SH-SY5Y (cell line): ENCODE measurements around the gene SHD.

ENCODE experiments used
- GATA2 ChIP-seq: IDR thresholded peaks from 2 replicates; pipeline ENCODE4 v1.6.1; 2011; ENCODE audit warnings: mild to moderate bottlenecking, low read depth, low read length
- GATA3 ChIP-seq: IDR thresholded peaks from 2 replicates; pipeline ENCODE4 v1.6.1; 2011; ENCODE audit warnings: low read depth, mild to moderate bottlenecking, low read length, moderate library complexity

SHD gene

DNA sequence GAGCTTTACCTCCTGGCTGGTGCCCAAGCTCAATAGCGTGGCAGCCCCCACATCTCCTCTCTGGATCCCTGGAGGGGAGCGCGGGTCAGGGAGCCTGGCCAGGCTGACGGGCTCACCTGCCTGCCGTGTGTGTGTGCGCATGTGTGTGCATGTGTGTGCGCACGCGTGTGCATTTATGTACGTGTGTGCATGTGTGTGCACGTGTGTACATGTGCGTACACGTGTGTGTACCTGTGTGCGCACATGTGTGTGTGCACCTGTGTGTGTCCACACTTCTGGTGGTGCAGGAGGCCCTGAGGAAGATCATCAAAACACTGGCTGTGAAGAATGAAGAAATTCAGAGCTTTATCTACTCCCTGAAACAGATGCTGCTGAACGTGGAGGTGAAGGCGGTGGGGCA, 26.6 kb downstream of the SHD start:
- TF ChIP-seq GATA3 (no peak), GATA2 (no peak)

DNA sequence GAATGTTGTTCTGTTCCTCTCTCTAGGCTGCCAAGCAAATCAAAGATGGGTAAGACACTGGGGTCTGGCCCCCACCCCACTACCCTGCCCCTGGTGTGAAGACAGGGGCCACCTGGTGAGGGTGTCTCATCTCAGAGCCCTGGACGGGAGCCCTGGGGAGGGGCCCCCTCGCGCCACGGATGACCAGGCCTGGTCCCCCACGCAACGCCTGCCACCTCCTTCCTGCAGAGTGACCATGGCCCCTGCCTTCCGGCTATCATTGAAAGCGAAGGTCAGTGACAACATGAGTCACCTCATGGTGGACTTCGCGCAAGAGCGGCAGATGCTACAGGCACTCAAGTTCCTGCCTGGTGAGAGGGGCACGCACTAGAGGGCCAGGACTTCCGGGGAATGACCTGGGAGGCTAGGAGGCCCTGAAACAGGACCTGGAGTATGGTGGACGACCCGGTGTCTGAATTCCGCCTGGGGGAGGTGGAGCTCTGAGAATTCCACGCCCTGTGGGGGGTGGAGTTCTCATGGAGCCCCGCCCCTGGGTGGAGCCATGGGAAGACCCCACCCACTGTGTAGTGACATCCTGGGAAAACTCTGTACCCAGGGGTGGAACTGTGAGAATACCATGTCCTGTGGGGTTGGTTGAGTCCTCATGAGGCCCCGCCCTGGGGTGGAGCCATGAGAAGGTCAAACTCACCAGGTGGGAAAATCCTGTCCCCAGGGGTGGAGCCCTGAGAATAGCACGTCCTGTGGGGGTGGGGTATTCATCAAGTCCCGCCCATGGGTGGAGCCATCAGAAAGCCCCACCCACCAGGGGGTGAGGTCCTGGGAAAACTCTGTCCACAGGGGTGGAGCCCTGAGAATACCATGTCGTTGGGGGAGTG, 31.4 kb downstream of the SHD start:
- TF ChIP-seq GATA2 (no peak), GATA3 (no peak)

DNA sequence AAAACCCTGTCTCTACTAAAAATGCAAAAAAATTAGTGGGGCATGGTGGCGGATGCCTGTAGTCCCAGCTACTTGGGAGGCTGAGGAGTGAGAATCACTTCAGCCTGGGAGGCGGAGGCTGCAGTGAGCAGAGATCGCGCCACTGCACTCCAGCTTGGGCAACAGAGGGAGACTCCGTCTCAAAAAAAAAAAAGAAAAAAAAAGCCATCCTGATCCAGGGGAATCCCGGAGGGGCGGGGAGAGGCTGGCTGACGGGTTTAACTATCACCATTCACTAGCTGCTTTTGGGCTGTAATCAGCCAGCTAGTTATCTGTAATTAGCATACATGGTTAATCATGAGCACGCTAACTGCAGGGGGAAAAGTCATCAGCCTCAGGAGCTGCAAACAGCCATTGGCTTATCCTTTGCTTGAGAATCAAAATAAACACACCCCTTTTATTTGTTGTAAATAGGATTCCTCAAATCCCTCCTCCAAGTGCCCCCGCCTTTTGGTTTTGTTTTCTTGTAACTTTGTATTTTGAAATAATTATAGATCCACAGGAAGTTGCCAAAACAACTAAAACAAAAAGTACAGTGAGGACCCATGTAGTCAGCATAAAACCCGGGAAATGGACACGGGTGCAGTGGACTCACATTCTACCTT, 34.9 kb downstream of the SHD start:
- no peak for TF ChIP-seq GATA2
- TF ChIP-seq GATA3, result no peak

DNA sequence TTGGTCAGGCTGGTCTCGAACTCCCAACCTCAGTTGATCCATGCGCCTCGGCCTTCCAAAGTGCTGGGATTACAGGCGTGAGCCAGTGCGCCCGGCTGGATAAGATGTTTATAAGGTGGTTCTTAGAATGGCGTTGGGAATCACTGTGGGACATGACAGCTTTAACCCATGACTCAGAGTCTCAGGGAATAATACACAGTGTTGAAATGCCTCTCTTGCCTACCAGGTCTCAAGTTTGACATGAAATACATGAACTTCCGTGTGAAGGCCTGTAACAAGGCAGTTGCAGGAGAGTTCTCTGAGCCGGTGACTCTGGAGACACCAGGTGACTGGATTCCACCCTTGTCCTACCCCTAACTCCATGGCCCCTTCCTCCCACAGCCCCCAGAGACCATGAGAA, 37.9 kb downstream of the SHD start:
- TF ChIP-seq GATA3, result no peak
- no peak for TF ChIP-seq GATA2

DNA sequence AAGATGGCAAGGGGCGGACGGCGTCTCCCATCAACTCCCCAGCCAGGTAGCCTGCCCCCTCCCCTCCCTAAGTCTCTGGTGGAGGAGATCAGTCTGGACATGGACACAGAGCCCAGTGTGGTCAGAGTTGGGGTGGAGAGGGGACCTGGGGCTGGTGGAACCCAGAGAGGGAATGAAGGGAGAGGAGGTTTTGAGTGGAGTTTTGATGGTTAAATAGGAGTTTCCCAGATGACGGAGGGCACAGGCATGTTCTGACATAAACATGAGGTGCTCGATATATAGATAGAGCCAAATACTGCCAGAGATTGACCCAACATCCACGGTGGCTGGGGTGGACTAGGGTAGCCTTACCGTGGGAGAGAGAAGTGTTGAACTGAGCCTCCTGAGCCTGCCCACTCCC, 39.4 kb downstream of the SHD start:
- TF ChIP-seq GATA3 (no peak), GATA2 (no peak)

DNA sequence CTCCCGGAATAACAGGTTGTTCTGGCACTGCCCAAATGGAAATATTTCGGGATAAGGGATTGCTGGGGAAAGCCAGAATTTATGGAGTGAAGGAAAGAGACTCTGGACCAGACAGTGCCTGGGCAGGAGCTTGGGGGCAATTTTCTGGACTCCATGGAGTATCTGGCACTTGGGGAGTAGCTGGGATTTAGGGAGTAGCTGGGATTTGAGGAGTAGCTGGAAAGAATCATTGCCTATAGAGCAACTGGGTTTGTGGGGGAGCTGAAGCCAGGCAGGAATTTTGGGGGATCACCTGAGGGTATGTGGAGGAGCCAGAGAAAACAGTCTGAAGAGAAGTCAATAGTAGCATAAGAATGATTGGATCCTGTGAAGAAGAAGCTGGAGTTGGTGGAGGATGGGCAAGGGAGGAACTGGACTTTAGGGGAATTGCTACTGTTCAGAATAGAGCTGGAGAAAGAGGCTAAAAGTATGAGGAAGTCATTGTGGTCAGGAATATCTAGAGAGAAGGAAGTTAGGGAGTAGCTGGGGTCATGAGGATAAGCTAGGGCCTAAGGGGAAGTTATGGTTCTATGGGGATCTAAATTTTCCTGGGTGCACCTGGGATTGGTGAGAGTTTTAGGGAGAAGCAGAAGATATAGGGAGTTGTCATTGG, 40.1 kb downstream of the SHD start:
- TF ChIP-seq GATA2, result no peak
- no peak for TF ChIP-seq GATA3

DNA sequence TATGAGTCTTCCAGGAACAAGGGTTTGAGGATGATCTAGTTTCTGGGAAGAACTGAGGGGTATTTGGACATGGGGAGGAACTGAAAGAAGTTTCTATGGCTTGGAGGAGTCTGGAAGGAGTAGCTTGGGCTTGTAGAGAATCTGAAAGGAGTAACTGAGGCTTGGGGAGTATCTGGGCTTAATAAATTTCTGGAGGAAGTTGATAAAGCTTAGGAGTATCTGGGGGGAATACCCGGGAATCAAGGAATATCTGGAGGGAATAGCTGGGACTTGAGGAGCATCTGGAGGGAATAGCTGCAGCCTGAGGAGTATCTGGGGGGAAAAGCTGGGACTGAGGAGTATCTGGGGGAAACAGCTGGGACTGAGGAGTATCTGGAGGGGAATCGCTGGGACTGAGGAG, 41.4 kb downstream of the SHD start:
- TF ChIP-seq GATA2 (no peak), GATA3 (no peak)

DNA sequence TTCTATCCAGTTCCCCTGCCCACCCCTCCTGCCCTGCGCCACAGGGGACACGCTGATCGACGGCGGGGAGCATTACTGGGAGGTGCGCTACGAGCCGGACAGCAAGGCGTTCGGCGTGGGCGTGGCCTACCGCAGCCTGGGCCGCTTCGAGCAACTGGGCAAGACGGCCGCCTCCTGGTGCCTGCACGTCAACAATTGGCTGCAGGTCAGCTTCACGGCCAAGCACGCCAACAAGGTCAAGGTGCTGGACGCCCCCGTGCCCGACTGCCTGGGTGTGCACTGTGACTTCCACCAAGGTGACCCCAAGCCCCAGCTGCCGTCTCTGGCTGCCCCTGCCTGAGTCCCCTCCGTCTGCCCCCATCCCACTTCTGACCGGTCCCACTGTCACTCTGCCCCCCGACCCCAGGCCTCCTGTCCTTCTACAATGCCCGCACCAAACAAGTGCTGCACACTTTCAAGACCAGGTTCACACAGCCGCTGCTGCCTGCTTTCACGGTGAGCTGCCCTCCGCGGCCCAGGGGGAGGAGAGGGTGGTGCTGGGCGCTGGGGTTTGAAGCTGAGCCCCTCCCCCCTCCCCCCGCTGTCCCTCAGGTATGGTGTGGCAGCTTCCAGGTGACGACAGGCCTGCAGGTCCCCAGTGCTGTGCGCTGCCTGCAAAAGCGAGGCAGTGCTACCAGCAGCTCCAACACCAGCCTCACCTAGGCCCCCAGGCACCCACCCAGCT, 44.0 kb downstream of the SHD start:
- no peak for TF ChIP-seq GATA2
- TF ChIP-seq GATA3, result no peak

DNA sequence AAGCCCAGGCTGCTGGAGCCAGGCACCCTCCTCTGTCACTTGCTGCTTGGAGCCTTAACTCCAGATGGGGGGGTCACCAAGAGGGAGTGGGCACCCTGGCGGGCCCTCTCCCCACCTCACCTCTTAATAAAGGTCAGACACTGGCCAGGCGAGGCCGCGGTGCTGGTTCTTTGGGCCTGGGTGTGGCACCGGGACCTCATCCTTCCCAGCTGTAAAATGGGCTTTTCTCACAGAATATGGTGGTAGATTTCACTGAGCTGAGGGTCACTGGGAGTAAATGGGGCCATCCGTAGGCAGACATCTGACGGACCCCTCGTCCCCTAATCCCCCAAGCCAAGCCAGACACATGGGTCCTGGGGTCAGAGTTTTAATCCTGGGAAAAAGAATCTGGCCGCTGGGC, 44.6 kb downstream of the SHD start:
- no peak for TF ChIP-seq GATA3
- no peak for TF ChIP-seq GATA2

DNA sequence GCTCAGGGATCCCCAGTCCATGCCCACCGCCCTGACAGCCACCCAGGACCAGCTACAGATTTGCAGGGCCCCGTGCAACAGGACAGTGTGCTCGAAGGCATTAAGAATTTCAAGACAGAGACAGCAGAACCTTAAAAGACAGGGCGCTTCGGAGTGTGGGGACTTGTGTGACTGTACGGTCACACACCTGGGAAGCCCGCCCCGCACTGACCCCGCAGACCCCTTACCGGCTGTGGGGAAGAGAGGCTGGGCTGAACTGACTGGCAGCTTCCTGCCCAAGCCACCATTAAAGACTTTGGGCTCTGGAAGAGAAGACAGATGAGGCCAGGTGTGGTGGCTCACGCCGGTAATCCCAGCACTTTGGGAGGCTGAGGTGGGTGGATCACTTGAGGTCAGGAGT, 45.2 kb downstream of the SHD start:
- no peak for TF ChIP-seq GATA2
- no peak for TF ChIP-seq GATA3

DNA sequence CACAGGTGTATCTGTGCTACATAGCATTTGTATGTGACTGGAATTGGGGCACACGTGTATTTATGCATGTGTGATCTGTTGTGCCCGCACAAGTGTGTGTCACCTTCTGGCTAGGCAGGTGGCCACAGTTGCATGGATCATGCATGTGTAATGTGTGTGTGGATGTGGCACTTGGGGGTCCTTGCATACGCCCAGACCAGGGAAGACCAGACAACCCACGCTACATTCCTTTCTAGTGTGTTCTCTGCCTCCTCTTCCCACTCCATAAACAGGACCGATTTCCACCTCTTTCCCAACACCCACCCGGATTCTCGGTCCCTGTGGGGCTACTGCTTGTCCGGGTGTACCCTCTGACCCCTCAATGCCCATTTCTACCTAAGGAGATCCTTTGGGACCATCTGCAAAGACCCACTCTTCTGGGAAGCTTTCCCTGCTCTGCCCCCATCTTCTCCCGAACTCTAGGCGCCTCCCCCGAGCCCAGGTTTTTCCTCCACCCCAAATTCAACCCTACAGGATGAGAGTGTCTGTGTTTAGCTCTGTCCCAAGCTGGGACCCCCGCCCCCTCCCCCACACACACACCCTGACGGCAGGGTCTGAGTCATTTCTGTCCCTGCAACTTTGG, 47.3 kb downstream of the SHD start:
- TF ChIP-seq GATA2 (no peak), GATA3 (no peak)

DNA sequence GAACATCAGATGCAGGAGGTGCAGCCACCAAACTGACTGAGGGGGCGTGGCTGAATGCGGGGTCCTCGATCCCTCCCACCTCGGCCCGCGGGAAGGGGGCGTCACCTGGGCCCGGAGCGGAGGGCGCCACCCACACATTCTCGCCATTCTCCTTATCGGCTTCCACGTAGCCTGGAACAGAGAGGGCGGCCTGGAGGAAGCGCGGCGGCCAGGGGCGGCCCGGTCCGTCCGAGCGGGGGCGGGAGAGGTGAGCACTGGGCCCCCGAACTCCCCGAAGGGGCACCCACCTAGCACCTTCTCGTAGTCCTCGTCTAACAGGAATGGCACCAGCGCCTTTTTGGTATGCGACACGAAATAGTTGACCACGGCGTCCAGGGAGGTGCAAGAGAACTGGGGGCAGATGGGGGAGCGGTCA, 47.8 kb downstream of the SHD start:
- TF ChIP-seq GATA3 (no peak), GATA2 (no peak)

DNA sequence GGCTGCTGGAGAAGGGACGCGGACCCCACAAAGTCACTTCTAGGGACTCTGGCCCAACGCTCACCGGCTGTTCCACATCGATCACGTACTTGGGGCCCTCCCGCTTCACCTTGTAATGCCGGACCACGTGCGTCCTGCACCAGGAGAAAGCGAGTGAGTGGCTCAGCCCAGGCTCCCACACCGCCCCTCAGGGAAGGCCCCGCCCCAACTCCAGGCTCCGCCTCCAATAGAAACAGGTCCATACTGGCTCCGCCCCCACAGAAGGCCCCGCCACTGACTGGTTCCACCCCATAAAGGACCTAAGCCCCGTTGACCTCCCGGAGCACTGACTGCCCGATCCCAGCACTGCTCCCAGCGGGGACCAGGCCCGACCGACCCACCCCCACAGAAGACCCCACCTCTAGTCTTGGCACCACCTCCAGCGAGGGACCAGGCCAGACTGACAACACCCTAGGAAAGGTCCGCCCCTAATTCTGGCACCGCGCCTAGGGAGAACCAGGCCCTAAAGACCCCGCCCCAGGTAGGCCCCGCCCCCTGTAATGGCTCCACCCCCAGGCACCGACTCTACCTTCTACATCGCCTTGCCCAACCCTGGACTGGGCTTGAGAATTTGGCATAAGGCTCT, 48.3 kb downstream of the SHD start:
- TF ChIP-seq GATA2, result no peak
- TF ChIP-seq GATA3, result no peak
